HepG2 (cell line): Measurements from ENCODE around the gene MFNG. TPM values are rescaled to one million over a fixed set of nuclear protein-coding genes. Genes with fewer than 3 reads are reported as not detected.

ENCODE experiments used
- CBX2 ChIP-seq, 2 experiments: fragments of 200-600 bp in 1 of 2; sonication (generic); formaldehyde crosslinking in 1 of 2; IDR thresholded peaks; 2 replicates each; pipeline versions ENCODE4 v1.7.0 to v1.8.1; 2018 to 2022; ENCODE audit warnings: low read depth in 2 of 2, low read length in 1 of 2, mild to moderate bottlenecking in 1 of 2, missing genetic modification reagents in 1 of 2
- ERF ChIP-seq: IDR thresholded peaks from 2 replicates; pipeline ENCODE4 v1.6.1; 2018; ENCODE audit warnings: missing biosample characterization, missing genetic modification reagents
- FOXA1 ChIP-seq, 2 experiments: fragments of 450-650 bp in 1 of 2; sonication (generic) in 1 of 2; formaldehyde crosslinking in 1 of 2; IDR thresholded peaks; 2 replicates each; pipeline versions ENCODE4 v1.4.0 to v1.6.1; 2016 to 2020; ENCODE audit warnings: missing genetic modification reagents in 1 of 2
- FOXP1 ChIP-seq, 2 experiments: fragments of 450-650 bp in 1 of 2; IDR thresholded peaks; 2 replicates each; pipeline ENCODE4 v1.6.1; 2017 to 2018; ENCODE audit warnings: antibody characterized with exemption in 1 of 2
- IKZF1 ChIP-seq: fragments of 450-650 bp; IDR thresholded peaks from 2 replicates; pipeline ENCODE4 v1.7.1; 2016
- NAIF1 ChIP-seq: sonication (generic); formaldehyde crosslinking; IDR thresholded peaks from 2 replicates; pipeline ENCODE4 v1.5.0; 2020; ENCODE audit warnings: mild to moderate bottlenecking, missing genetic modification reagents, borderline replicate concordance
- POLR2AphosphoS2 ChIP-seq: IDR thresholded peaks from 2 replicates; pipeline ENCODE4 v1.6.1; 2011; ENCODE audit warnings: low read depth, low read length, improper control_type of control experiment
- SRSF4 ChIP-seq: fragments of 200-400 bp; formaldehyde crosslinking; IDR thresholded peaks from one replicate; pipeline ENCODE4 v1.6.1; 2018; ENCODE audit warnings: mild to moderate bottlenecking, low read depth, low read length, moderate library complexity; ENCODE audit not compliant: poor library complexity, severe bottlenecking
- SRY ChIP-seq: sonication (generic); formaldehyde crosslinking; IDR thresholded peaks from 2 replicates; pipeline ENCODE4 v1.8.0; 2022; ENCODE audit warnings: mild to moderate bottlenecking, missing genetic modification reagents
- SYNCRIP ChIP-seq: fragments of 200-400 bp; formaldehyde crosslinking; IDR thresholded peaks from 2 replicates; pipeline ENCODE4 v1.6.1; 2018; ENCODE audit warnings: mild to moderate bottlenecking, low read depth, low read length; ENCODE audit not compliant: insufficient read depth
- TBP ChIP-seq: sonication (generic); formaldehyde crosslinking; IDR thresholded peaks from 2 replicates; pipeline ENCODE4 v1.5.0; 2020; ENCODE audit warnings: missing genetic modification reagents
- TCF7L2 ChIP-seq: IDR thresholded peaks from 2 replicates; pipeline ENCODE4 v1.6.1; 2011; ENCODE audit warnings: mild to moderate bottlenecking, low read depth, low read length, moderate library complexity
- YY1 ChIP-seq: IDR thresholded peaks from 2 replicates; pipeline ENCODE4 v1.6.1; 2011; ENCODE audit warnings: low read length, low read depth, moderate library complexity, mild to moderate bottlenecking; ENCODE audit not compliant: insufficient read depth, insufficient replicate concordance
- ZBTB38 ChIP-seq: sonication (generic); formaldehyde crosslinking; IDR thresholded peaks from 2 replicates; pipeline ENCODE4 v1.5.1; 2020; ENCODE audit warnings: mild to moderate bottlenecking, missing genetic modification reagents
- ZNF234 ChIP-seq: sonication (generic); formaldehyde crosslinking; conservative IDR thresholded peaks from 2 replicates; pipeline ENCODE4 v1.5.1; 2020; ENCODE audit warnings: mild to moderate bottlenecking, missing genetic modification reagents
- ZNF235 ChIP-seq: sonication (generic); formaldehyde crosslinking; IDR thresholded peaks from 2 replicates; pipeline ENCODE4 v1.8.1; 2023; ENCODE audit warnings: mild to moderate bottlenecking, missing genetic modification reagents, borderline replicate concordance
- ZNF256 ChIP-seq: sonication (generic); formaldehyde crosslinking; conservative IDR thresholded peaks from 2 replicates; pipeline ENCODE4 v1.4.0; 2020; ENCODE audit warnings: missing genetic modification reagents
- ZNF337 ChIP-seq: sonication (generic); formaldehyde crosslinking; IDR thresholded peaks from 2 replicates; pipeline ENCODE4 v1.5.1; 2020; ENCODE audit warnings: missing genetic modification reagents, low read depth, mild to moderate bottlenecking, borderline replicate concordance
- ZNF75D ChIP-seq: sonication (generic); formaldehyde crosslinking; IDR thresholded peaks from 2 replicates; pipeline ENCODE4 v1.8.1; 2023; ENCODE audit warnings: missing genetic modification reagents, mild to moderate bottlenecking, borderline replicate concordance
- polyA plus RNA-seq, 8 experiments: library from polyadenylated mRNA; depleted of rRNA in 3 of 8; stranded (reverse) in 7 of 8; unstranded in 1 of 8; fragments of >200 nt; fragmentation: Illumina TruSeq in 4 of 8; extraction: Trizol in 4 of 8; gene quantifications; 2 replicates each; pipeline versions ENCODE4 v1.2.1 to v1.2.3, GENCODE V29; 2011 to 2016; ENCODE audit warnings: low read depth in 4 of 8, missing spikeins in 1 of 8, mixed read lengths in 1 of 8; ENCODE audit not compliant: insufficient read depth in 1 of 8
- total RNA-seq, 5 experiments: library from RNA; depleted of rRNA; stranded (reverse); fragments of >200 nt; fragmentation: Illumina TruSeq; extraction: Trizol; gene quantifications; 2 replicates each; pipeline ENCODE4 v1.2.3, GENCODE V29; 2016; ENCODE audit warnings: low read depth in 1 of 5
- TF ChIP-seq, protein P1 (sequence below), 2 experiments: IDR thresholded peaks; 2 replicates each; pipeline ENCODE4 v1.6.1; 2011 to 2012; ENCODE audit warnings: low read length in 2 of 2, borderline replicate concordance in 1 of 2, low read depth in 1 of 2, mild to moderate bottlenecking in 1 of 2, moderate library complexity in 1 of 2
- TF ChIP-seq, protein P2 (sequence below): sonication (generic); formaldehyde crosslinking; IDR thresholded peaks from 2 replicates; pipeline ENCODE4 v1.8.0; 2022; ENCODE audit warnings: missing genetic modification reagents, mild to moderate bottlenecking, moderate library complexity, borderline replicate concordance
- TF ChIP-seq, protein P3 (sequence below), 2 experiments: sonication (generic) in 1 of 2; formaldehyde crosslinking in 1 of 2; IDR thresholded peaks; 2 replicates each; pipeline versions ENCODE4 v1.4.0 to v1.6.1; 2018 to 2020; ENCODE audit warnings: missing genetic modification reagents in 2 of 2, borderline replicate concordance in 1 of 2, low read depth in 1 of 2, mild to moderate bottlenecking in 1 of 2, missing biosample characterization in 1 of 2

MFNG gene
- total and polyA plus RNA-seq, 2 of the 13 experiments (the other 11 are each of a cell fraction or from before 2014, with no cell fraction given) = 1.0 to 11.7 TPM

DNA sequence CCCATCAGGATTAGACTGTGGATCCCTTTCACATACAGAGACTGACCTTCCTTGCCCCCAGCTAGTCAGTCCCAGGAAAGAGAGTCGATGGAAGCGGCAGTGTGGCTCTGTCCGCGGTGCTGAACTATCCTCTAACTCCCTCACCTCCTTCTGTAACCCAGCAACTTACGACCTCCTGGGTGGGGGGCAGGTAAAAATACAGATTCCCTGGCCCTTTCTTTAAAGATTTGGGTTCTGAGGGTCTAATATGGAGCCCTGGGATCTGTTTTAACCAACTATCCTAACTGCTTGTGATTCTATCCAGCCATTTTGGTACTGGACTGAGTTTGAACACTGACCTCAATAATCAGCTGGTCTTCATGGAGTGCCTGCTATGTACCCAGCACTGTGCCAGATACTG, 23.2 kb downstream of the MFNG start (continued):
- TF ChIP-seq SRY (CRISPR knock-in tag) = 0 out of 2 replicates have a peak, but pooled peaks have one; percentile 35
- no peak for TF ChIP-seq ZNF235 (CRISPR knock-in tag)
- no peak for TF ChIP-seq SRSF4
- TF ChIP-seq, protein P1, sequence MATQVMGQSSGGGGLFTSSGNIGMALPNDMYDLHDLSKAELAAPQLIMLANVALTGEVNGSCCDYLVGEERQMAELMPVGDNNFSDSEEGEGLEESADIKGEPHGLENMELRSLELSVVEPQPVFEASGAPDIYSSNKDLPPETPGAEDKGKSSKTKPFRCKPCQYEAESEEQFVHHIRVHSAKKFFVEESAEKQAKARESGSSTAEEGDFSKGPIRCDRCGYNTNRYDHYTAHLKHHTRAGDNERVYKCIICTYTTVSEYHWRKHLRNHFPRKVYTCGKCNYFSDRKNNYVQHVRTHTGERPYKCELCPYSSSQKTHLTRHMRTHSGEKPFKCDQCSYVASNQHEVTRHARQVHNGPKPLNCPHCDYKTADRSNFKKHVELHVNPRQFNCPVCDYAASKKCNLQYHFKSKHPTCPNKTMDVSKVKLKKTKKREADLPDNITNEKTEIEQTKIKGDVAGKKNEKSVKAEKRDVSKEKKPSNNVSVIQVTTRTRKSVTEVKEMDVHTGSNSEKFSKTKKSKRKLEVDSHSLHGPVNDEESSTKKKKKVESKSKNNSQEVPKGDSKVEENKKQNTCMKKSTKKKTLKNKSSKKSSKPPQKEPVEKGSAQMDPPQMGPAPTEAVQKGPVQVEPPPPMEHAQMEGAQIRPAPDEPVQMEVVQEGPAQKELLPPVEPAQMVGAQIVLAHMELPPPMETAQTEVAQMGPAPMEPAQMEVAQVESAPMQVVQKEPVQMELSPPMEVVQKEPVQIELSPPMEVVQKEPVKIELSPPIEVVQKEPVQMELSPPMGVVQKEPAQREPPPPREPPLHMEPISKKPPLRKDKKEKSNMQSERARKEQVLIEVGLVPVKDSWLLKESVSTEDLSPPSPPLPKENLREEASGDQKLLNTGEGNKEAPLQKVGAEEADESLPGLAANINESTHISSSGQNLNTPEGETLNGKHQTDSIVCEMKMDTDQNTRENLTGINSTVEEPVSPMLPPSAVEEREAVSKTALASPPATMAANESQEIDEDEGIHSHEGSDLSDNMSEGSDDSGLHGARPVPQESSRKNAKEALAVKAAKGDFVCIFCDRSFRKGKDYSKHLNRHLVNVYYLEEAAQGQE (IDR thresholded peaks at IDR 0.05; ENCODE audit: borderline replicate concordance in 1 of 2, low read depth in 1 of 2, low read length in 2 of 2) = peak; percentile 91 to 96
- TF ChIP-seq ZNF256 (CRISPR knock-in tag) = no peak
- no peak for TF ChIP-seq SYNCRIP
- no peak for TF ChIP-seq POLR2AphosphoS2
- no peak for TF ChIP-seq NAIF1 (CRISPR knock-in tag)
- no peak for TF ChIP-seq ZBTB38 (CRISPR knock-in tag)
- TF ChIP-seq FOXP1 (IDR thresholded peaks at IDR 0.05) = no peak
- no peak for TF ChIP-seq FOXP1 (CRISPR knock-in tag; IDR thresholded peaks at IDR 0.05)
- TF ChIP-seq, protein P2, sequence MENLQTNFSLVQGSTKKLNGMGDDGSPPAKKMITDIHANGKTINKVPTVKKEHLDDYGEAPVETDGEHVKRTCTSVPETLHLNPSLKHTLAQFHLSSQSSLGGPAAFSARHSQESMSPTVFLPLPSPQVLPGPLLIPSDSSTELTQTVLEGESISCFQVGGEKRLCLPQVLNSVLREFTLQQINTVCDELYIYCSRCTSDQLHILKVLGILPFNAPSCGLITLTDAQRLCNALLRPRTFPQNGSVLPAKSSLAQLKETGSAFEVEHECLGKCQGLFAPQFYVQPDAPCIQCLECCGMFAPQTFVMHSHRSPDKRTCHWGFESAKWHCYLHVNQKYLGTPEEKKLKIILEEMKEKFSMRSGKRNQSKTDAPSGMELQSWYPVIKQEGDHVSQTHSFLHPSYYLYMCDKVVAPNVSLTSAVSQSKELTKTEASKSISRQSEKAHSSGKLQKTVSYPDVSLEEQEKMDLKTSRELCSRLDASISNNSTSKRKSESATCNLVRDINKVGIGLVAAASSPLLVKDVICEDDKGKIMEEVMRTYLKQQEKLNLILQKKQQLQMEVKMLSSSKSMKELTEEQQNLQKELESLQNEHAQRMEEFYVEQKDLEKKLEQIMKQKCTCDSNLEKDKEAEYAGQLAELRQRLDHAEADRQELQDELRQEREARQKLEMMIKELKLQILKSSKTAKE (CRISPR knock-in tag) = no peak
- TF ChIP-seq ZNF337 (CRISPR knock-in tag) = no peak
- no peak for TF ChIP-seq CBX2 (IDR thresholded peaks at IDR 0.05; ENCODE audit: low read depth, low read length)
- no peak for TF ChIP-seq CBX2 (CRISPR knock-in tag; IDR thresholded peaks at IDR 0.05; ENCODE audit: low read depth)
- TF ChIP-seq, protein P3, sequence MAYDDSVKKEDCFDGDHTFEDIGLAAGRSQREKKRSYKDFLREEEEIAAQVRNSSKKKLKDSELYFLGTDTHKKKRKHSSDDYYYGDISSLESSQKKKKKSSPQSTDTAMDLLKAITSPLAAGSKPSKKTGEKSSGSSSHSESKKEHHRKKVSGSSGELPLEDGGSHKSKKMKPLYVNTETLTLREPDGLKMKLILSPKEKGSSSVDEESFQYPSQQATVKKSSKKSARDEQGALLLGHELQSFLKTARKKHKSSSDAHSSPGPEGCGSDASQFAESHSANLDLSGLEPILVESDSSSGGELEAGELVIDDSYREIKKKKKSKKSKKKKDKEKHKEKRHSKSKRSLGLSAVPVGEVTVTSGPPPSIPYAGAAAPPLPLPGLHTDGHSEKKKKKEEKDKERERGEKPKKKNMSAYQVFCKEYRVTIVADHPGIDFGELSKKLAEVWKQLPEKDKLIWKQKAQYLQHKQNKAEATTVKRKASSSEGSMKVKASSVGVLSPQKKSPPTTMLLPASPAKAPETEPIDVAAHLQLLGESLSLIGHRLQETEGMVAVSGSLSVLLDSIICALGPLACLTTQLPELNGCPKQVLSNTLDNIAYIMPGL (CRISPR knock-in tag; IDR thresholded peaks at IDR 0.05; ENCODE audit: borderline replicate concordance in 1 of 2, low read depth in 1 of 2) = no peak
- no peak for TF ChIP-seq FOXA1 (IDR thresholded peaks at IDR 0.05)
- TF ChIP-seq FOXA1 (CRISPR knock-in tag; IDR thresholded peaks at IDR 0.05) = no peak
- TF ChIP-seq TCF7L2 = no peak
- TF ChIP-seq ERF (CRISPR knock-in tag) = 0 out of 2 replicates have a peak, but pooled peaks have one; percentile 56
- TF ChIP-seq TBP (CRISPR knock-in tag) = no peak
- TF ChIP-seq ZNF234 (CRISPR knock-in tag) = no peak
- TF ChIP-seq IKZF1 = no peak
- TF ChIP-seq YY1 = no peak
- no peak for TF ChIP-seq ZNF75D (CRISPR knock-in tag)
